ENCODE results near the gene KLF5.
"Not testable (repeated sequence)": the region's sequence is repeated elsewhere in the genome, so short reads cannot be mapped to it uniquely, and the experiment has no call there.

Gene KLF5

GRCh38 chr13:73035660-73036059, 23.1 kb upstream of the KLF5 start:
- no peak for DNase-seq (ENCODE audit: low read depth)
- TF ChIP-seq, protein P1, sequence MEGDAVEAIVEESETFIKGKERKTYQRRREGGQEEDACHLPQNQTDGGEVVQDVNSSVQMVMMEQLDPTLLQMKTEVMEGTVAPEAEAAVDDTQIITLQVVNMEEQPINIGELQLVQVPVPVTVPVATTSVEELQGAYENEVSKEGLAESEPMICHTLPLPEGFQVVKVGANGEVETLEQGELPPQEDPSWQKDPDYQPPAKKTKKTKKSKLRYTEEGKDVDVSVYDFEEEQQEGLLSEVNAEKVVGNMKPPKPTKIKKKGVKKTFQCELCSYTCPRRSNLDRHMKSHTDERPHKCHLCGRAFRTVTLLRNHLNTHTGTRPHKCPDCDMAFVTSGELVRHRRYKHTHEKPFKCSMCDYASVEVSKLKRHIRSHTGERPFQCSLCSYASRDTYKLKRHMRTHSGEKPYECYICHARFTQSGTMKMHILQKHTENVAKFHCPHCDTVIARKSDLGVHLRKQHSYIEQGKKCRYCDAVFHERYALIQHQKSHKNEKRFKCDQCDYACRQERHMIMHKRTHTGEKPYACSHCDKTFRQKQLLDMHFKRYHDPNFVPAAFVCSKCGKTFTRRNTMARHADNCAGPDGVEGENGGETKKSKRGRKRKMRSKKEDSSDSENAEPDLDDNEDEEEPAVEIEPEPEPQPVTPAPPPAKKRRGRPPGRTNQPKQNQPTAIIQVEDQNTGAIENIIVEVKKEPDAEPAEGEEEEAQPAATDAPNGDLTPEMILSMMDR (conservative IDR thresholded peaks at IDR 0.05; ENCODE audit: low read length): no peak
- no peak overlapping the region for H3K4me3 ChIP-seq (ENCODE audit: low read length)

DNA sequence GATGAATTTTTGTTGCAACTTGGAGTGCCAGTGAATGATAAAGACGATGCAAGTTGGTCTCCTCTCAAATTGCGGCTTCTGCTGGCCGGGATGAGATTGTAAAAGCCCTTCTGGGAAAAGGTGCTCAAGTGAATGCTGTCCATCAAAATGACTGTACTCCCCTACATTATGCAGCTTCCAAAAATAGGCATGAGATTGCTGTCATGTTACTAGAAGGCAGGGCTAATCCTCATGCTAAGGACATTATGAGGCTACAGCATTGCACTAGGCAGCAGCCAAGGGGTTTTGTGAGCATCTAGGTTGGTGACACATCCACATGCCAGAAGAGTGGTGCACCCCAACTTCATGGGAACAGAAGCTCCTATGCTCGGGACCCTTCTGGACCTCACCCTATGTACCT, 22.2 kb upstream of the KLF5 start:
- no peak overlapping the region for H3K4me3 ChIP-seq (ENCODE audit: low read length)
- DNase-seq (ENCODE audit: low read depth): no peak
- TF ChIP-seq, protein P1 (conservative IDR thresholded peaks at IDR 0.05; ENCODE audit: low read length): no peak

DNA sequence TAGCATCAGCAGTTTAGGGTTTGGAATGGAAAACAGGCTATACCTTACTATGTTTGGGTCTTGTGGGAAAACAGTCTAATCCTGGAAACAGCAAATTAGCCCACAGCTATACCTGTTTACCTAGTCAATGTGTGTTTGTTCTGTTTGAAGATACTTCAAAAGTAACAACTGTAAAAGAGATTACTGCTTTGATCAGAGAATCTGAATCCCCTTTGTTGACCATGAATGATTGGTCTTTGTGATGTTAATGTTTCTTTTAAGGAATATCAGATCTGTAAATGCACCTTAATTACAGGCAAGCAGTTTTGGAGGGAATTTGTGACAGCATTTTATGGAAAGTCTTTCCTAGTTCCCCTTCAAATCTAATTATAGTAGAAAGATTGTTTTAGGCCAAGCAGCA, 20.7 kb upstream of the KLF5 start:
- DNase-seq (ENCODE audit: low read depth): no peak
- H3K4me3 ChIP-seq (ENCODE audit: low read length): no peak overlapping the region
- TF ChIP-seq, protein P1 (conservative IDR thresholded peaks at IDR 0.05; ENCODE audit: low read length): no peak

- TF ChIP-seq, protein P1 (conservative IDR thresholded peaks at IDR 0.05; ENCODE audit: low read length): no peak
- peak; percentile 51 for DNase-seq (ENCODE audit: low read depth)
- H3K4me3 ChIP-seq (ENCODE audit: low read length): no peak overlapping the region
Observed at GRCh38 chr13:73039201-73040108, 19.4 kb upstream of the KLF5 start.

- no peak overlapping the region for H3K4me3 ChIP-seq (ENCODE audit: low read length)
- TF ChIP-seq, protein P1 (conservative IDR thresholded peaks at IDR 0.05; ENCODE audit: low read length): no peak
- DNase-seq (ENCODE audit: low read depth): no peak
Observed at GRCh38 chr13:73040484-73040883, 18.3 kb upstream of the KLF5 start.

DNA sequence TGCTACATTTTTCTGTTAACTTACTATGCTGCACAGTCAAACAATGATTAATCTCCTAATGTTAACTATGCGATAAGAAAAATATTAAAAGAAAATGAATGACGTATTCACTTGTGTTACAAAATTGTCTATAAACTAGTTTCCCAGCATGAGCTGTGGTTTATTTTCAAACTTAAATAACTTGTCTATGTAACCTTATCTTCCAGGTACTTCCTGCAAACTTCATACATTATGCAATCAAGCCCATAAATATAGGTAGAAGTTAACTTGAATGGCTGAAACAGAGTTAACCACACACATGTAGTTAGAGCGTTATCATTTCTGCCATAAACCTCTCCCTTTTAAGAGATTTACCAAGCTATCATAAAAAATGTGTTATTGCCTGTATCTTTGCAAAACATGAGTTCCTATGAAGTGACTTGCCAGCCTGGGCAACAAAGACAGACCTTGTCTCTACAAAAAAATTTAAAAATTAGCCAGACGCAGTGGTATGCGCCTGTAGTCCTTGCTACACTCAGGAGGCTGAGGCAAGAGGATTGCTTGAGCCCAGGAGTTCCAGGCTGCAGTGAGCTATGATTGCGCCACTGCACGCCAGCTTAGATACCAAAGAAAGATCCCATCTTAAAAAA, 17.7 kb upstream of the KLF5 start:
- no peak overlapping the region for H3K4me3 ChIP-seq (ENCODE audit: low read length)
- no peak for DNase-seq (ENCODE audit: low read depth)
- TF ChIP-seq, protein P1 (conservative IDR thresholded peaks at IDR 0.05; ENCODE audit: low read length): no peak

DNA sequence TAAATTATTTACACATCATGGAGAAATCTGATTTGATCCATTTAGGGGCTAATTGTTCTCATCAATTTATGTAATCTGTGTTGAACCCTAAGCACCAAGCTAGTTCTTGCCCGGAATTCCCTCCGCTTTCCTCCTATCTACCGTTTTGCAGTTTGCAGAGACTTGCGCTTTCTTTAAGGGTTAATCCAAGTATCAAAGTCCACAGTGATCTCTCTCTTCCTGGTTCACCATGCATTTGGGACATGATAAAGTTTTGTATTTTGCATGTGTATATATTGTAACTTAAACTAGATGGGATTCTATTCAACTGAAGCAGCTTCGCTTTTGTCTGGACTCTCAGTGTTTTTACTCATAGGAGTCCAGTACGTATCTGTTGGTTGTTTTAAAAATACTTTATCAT, 13.8 kb upstream of the KLF5 start:
- TF ChIP-seq, protein P1 (conservative IDR thresholded peaks at IDR 0.05; ENCODE audit: low read length): no peak
- H3K4me3 ChIP-seq (ENCODE audit: low read length): no peak overlapping the region
- no peak for DNase-seq (ENCODE audit: low read depth)

GRCh38 chr13:73048615-73049014, 10.2 kb upstream of the KLF5 start:
- H3K4me3 ChIP-seq (ENCODE audit: low read length); DNase-seq (ENCODE audit: low read depth): not testable (repeated sequence)

Measured in AG10803 (cell line).